HepG2 (cell line): ENCODE data around the gene DUSP9. TPM values are rescaled to one million over a fixed set of nuclear protein-coding genes. Genes with fewer than 3 reads are reported as not detected.

Experiments
- ATAC-seq: fragments of 200-7000 bp; cut with Tn5 transposase; 3 replicates; pipeline ENCODE4 v1.9.1; 2020; ENCODE audit warnings: mild to moderate bottlenecking, moderate library complexity
- BruUV-seq: library from RNA; stranded (reverse); fragments of 400-500 nt; replicated peaks from 2 replicates; lab custom pipeline; 2021; lab: Mats Ljungman, UMichigan
- CTCF ChIA-PET: fragments of 300-600 bp; formaldehyde crosslinking; extraction: SDS; loops from one replicate; lab custom pipeline; 2021; ENCODE audit warnings: low total read pairs, inconsistent platforms, low intra/inter-chr PET ratio; lab: Yijun Ruan, JAX
- POLR2A ChIA-PET: fragments of 350-600 bp; sonication (Branson Sonifier 250); formaldehyde crosslinking; loops from one replicate; lab custom pipeline; 2020; ENCODE audit warnings: antibody characterized with exemption, inconsistent platforms; lab: Yijun Ruan, JAX
- DNase-seq: peaks from one replicate; pipeline ENCODE4 v3.0.0-alpha.2; 2015; ENCODE audit warnings: low spot score
- FAIRE-seq: peaks from 3 replicates; lab custom pipeline; 2011; peaks lifted over from hg19 to GRCh38; lab: Jason Lieb, UNC
- H2AFZ ChIP-seq: one replicate; pipeline ENCODE4 v1.6.1; 2011; ENCODE audit warnings: low read length, inconsistent platforms
- H3K27ac ChIP-seq: fragments of 300-600 bp; 3 replicates; pipeline ENCODE4 v1.8.0; 2011; ENCODE audit warnings: mixed run types, mild to moderate bottlenecking, mixed read lengths, low read length, inconsistent platforms; ENCODE audit not compliant: insufficient read depth; ENCODE audit errors: extremely low read length
- H3K27me3 ChIP-seq, 2 experiments: fragments of 200-600 bp in 1 of 2; 2 replicates in 1 of 2; 3 replicates in 1 of 2; pipeline versions ENCODE4 v1.6.0 to v1.8.0; 2011; ENCODE audit warnings: low read length in 2 of 2, mild to moderate bottlenecking in 2 of 2, moderate library complexity in 2 of 2, inconsistent platforms in 1 of 2; ENCODE audit not compliant: insufficient read depth in 2 of 2, control insufficient read depth in 1 of 2
- H3K36me3 ChIP-seq, 2 experiments: fragments of 200-600 bp in 1 of 2; replicated peaks in 1 of 2; 2 replicates in 1 of 2; 3 replicates in 1 of 2; pipeline versions ENCODE4 v1.5.1 to v1.8.0; 2011; ENCODE audit warnings: low read length in 2 of 2, inconsistent platforms in 1 of 2; ENCODE audit not compliant: insufficient read depth in 2 of 2, control insufficient read depth in 1 of 2
- H3K4me1 ChIP-seq: 2 replicates; pipeline ENCODE4 v1.5.1; 2012; ENCODE audit warnings: low read length, inconsistent platforms; ENCODE audit not compliant: insufficient read depth
- H3K4me2 ChIP-seq: 2 replicates; pipeline ENCODE4 v1.6.0; 2011; ENCODE audit warnings: low read depth, low read length, inconsistent platforms
- H3K4me3 ChIP-seq, 3 experiments: fragments of 200-600 bp in 1 of 3; sonication (generic), shearing (Covaris generic) in 1 of 3; replicated peaks in 1 of 3; 2 replicates each; pipeline ENCODE4 v1.5.1; 2011 to 2016; ENCODE audit warnings: low read length in 3 of 3, inconsistent platforms in 2 of 3, low read depth in 2 of 3, mild to moderate bottlenecking in 2 of 3, control low read depth in 1 of 3, mixed read lengths in 1 of 3; ENCODE audit not compliant: insufficient read depth in 1 of 3
- H3K79me2 ChIP-seq: one replicate; pipeline ENCODE4 v1.6.1; 2011; ENCODE audit warnings: low read length, inconsistent platforms; ENCODE audit not compliant: insufficient read depth
- H3K9ac ChIP-seq: 2 replicates; pipeline ENCODE4 v1.6.0; 2011; ENCODE audit warnings: mild to moderate bottlenecking, low read depth, low read length, inconsistent platforms; ENCODE audit not compliant: insufficient read depth
- H3K9me3 ChIP-seq: 2 replicates; pipeline ENCODE4 v1.5.1; 2012; ENCODE audit warnings: mild to moderate bottlenecking, low read length
- H4K20me1 ChIP-seq: 2 replicates; pipeline ENCODE4 v1.6.0; 2011; ENCODE audit warnings: inconsistent platforms, mild to moderate bottlenecking, low read length, moderate library complexity; ENCODE audit not compliant: insufficient read depth
- CBFB ChIP-seq: sonication (generic); formaldehyde crosslinking; IDR thresholded peaks from 2 replicates; pipeline ENCODE4 v1.4.0; 2020; ENCODE audit warnings: missing genetic modification reagents
- CENPX ChIP-seq: sonication (generic); formaldehyde crosslinking; IDR thresholded peaks from 2 replicates; pipeline ENCODE4 v1.9.0; 2021; ENCODE audit warnings: mild to moderate bottlenecking, missing genetic modification reagents, moderate library complexity
- DPF2 ChIP-seq: sonication (generic); formaldehyde crosslinking; IDR thresholded peaks from 2 replicates; pipeline ENCODE4 v1.4.0; 2020; ENCODE audit warnings: mild to moderate bottlenecking, low read depth, missing genetic modification reagents, borderline replicate concordance
- GATAD1 ChIP-seq: IDR thresholded peaks from 2 replicates; pipeline ENCODE4 v1.6.1; 2016; ENCODE audit warnings: missing genetic modification reagents, missing compliant biosample characterization
- HNRNPL ChIP-seq: fragments of 200-400 bp; formaldehyde crosslinking; IDR thresholded peaks from 2 replicates; pipeline ENCODE4 v1.6.1; 2017; ENCODE audit warnings: mild to moderate bottlenecking, low read depth, low read length
- IRF2 ChIP-seq: IDR thresholded peaks from 2 replicates; pipeline ENCODE4 v1.6.1; 2018; ENCODE audit warnings: missing genetic modification reagents, missing compliant biosample characterization
- NFIB ChIP-seq: sonication (generic); formaldehyde crosslinking; IDR thresholded peaks from 2 replicates; pipeline ENCODE4 v1.9.0; 2021; ENCODE audit warnings: missing genetic modification reagents, mild to moderate bottlenecking, borderline replicate concordance
- RXRB ChIP-seq: IDR thresholded peaks from 2 replicates; pipeline ENCODE4 v1.6.1; 2016; ENCODE audit warnings: borderline replicate concordance, missing genetic modification reagents, missing compliant biosample characterization
- SMYD3 ChIP-seq: sonication (generic); formaldehyde crosslinking; IDR thresholded peaks from 2 replicates; pipeline ENCODE4 v1.8.1; 2023; ENCODE audit warnings: mild to moderate bottlenecking, missing genetic modification reagents
- TBX2 ChIP-seq: sonication (generic); formaldehyde crosslinking; IDR thresholded peaks from 2 replicates; pipeline ENCODE4 v1.5.0; 2020; ENCODE audit warnings: missing genetic modification reagents, mild to moderate bottlenecking, borderline replicate concordance
- TOPORS ChIP-seq: sonication (generic); formaldehyde crosslinking; IDR thresholded peaks from 2 replicates; pipeline ENCODE4 v1.8.0; 2023; ENCODE audit warnings: mild to moderate bottlenecking, missing genetic modification reagents
- ZBTB38 ChIP-seq: sonication (generic); formaldehyde crosslinking; IDR thresholded peaks from 2 replicates; pipeline ENCODE4 v1.5.1; 2020; ENCODE audit warnings: mild to moderate bottlenecking, missing genetic modification reagents
- ZFP36L2 ChIP-seq: sonication (generic); formaldehyde crosslinking; IDR thresholded peaks from 2 replicates; pipeline ENCODE4 v1.4.0; 2020; ENCODE audit warnings: missing genetic modification reagents
- ZMAT3 ChIP-seq: sonication (generic); formaldehyde crosslinking; conservative IDR thresholded peaks from 2 replicates; pipeline ENCODE4 v1.7.0; 2021; ENCODE audit warnings: missing genetic modification reagents
- ZNF160 ChIP-seq: sonication (generic); formaldehyde crosslinking; IDR thresholded peaks from 2 replicates; pipeline ENCODE4 v1.8.0; 2022; ENCODE audit warnings: mild to moderate bottlenecking, inconsistent platforms, missing genetic modification reagents
- ZNF687 ChIP-seq: sonication (generic); formaldehyde crosslinking; IDR thresholded peaks from 2 replicates; pipeline ENCODE4 v1.5.1; 2020; ENCODE audit warnings: mild to moderate bottlenecking, missing genetic modification reagents, moderate library complexity
- ZNF710 ChIP-seq: sonication (generic); formaldehyde crosslinking; IDR thresholded peaks from 2 replicates; pipeline ENCODE4 v1.5.0; 2020; ENCODE audit warnings: mild to moderate bottlenecking, missing genetic modification reagents, borderline replicate concordance
- WGBS: methylation state at CpG from one replicate; pipeline ENCODE4 v1.1.6; 2017; ENCODE audit warnings: low lambda C conversion rate; 5-methylcytosine and 5-hydroxymethylcytosine counted together
- in situ Hi-C: cut with HindIII; loops from 2 replicates; pipeline ENCODE4 v1.10.0; 2017; ENCODE audit warnings: low pct_unique_long_range_greater_than_20kb; ENCODE audit not compliant: extremely low pct_ligation_motif_present
- intact Hi-C: fragments of 100-400 bp; cut with micrococcal nuclease; formaldehyde crosslinking; loops from one replicate; pipeline ENCODE4 v1.10.0; 2022; ENCODE audit not compliant: unreplicated experiment
- polyA plus RNA-seq, 8 experiments: library from polyadenylated mRNA; depleted of rRNA in 3 of 8; stranded (reverse) in 7 of 8; unstranded in 1 of 8; fragments of >200 nt; fragmentation: Illumina TruSeq in 4 of 8; extraction: Trizol in 4 of 8; gene quantifications; 2 replicates each; pipeline versions ENCODE4 v1.2.1 to v1.2.3, GENCODE V29; 2011 to 2016; ENCODE audit warnings: low read depth in 4 of 8, missing spikeins in 1 of 8, mixed read lengths in 1 of 8; ENCODE audit not compliant: insufficient read depth in 1 of 8
- total RNA-seq, 5 experiments: library from RNA; depleted of rRNA; stranded (reverse); fragments of >200 nt; fragmentation: Illumina TruSeq; extraction: Trizol; gene quantifications; 2 replicates each; pipeline ENCODE4 v1.2.3, GENCODE V29; 2016; ENCODE audit warnings: low read depth in 1 of 5
- TF ChIP-seq, protein P1 (sequence below): sonication (generic); formaldehyde crosslinking; IDR thresholded peaks from 2 replicates; pipeline ENCODE4 v1.4.0; 2020; ENCODE audit warnings: missing genetic modification reagents

DUSP9 gene
- total and polyA plus RNA-seq, 2 of the 13 experiments (the other 11 are each of a cell fraction or from before 2014, with no cell fraction given), result 235 to 435 TPM

GRCh38 chrX:153621949-153622598 lies 24.9 kb upstream of the DUSP9 start:
- no peak for DNase-seq
- peak overlapping the region in 1 of 3 experiments; percentile 26; a peak in 2 of 6 replicates for H3K4me3 ChIP-seq
- ATAC-seq, result no peak
- peak overlapping the region; percentile 91 for H3K4me2 ChIP-seq
- H3K36me3 ChIP-seq, result no peaks in the 10 kb centered on the region
- no TSS peak for BruUV-seq
- CTCF ChIA-PET, result no interaction called here
- peak; percentile 71 for FAIRE-seq
- no peaks in the 10 kb centered on the region for H3K27me3 ChIP-seq
- 23% methylated on average over 11 of the region's 27 CpGs for WGBS
- peak overlapping the region; percentile 100 for H3K27ac ChIP-seq
- H3K9me3 ChIP-seq, result no peaks in the 10 kb centered on the region
- intact Hi-C loops (loop anchor here (2.0 kb wide), 2 partner anchors 15 to 23 kb away; no protein-coding TSS in a partner anchor), in situ Hi-C loops (no loop called here)
- POLR2A ChIA-PET, result interaction anchor here (1.0 to 11.8 kb wide), 7 partner anchors 9 to 63 kb away, joined by 3 to 596 read pairs (median 9); partner anchors contain the start of genes CCNQ and DUSP9
- TF ChIP-seq, protein P1, sequence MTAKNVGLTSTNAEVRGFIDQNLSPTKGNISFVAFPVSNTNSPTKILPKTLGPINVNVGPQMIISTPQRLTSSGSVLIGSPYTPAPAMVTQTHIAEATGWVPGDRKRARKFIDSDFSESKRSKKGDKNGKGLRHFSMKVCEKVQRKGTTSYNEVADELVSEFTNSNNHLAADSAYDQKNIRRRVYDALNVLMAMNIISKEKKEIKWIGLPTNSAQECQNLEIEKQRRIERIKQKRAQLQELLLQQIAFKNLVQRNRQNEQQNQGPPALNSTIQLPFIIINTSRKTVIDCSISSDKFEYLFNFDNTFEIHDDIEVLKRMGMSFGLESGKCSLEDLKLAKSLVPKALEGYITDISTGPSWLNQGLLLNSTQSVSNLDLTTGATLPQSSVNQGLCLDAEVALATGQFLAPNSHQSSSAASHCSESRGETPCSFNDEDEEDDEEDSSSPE (CRISPR knock-in tag), result no peak
- no peak for TF ChIP-seq GATAD1
- TF ChIP-seq ZNF160 (CRISPR knock-in tag), result no peak
- TF ChIP-seq DPF2 (CRISPR knock-in tag), result no peak
- no peak for TF ChIP-seq TBX2 (CRISPR knock-in tag)
- no peak for TF ChIP-seq RXRB (CRISPR knock-in tag)
- TF ChIP-seq SMYD3 (CRISPR knock-in tag), result no peak
- TF ChIP-seq NFIB, result no peak
- TF ChIP-seq HNRNPL, result no peak
- no peak for TF ChIP-seq CENPX (CRISPR knock-in tag)
- TF ChIP-seq ZNF687 (CRISPR knock-in tag), result peak; percentile 25; the same call in 1 of the 2 replicates
- TF ChIP-seq ZMAT3 (CRISPR knock-in tag), result no peak
- no peak for TF ChIP-seq IRF2 (CRISPR knock-in tag)
- TF ChIP-seq CBFB (CRISPR knock-in tag), result no peak
- TF ChIP-seq ZFP36L2 (CRISPR knock-in tag), result no peak
- TF ChIP-seq ZNF710 (CRISPR knock-in tag), result no peak
- peak; percentile 81; the same call in 1 of the 2 replicates for TF ChIP-seq ZBTB38 (CRISPR knock-in tag)
- TF ChIP-seq TOPORS (CRISPR knock-in tag), result no peak
- H3K4me1 ChIP-seq, result peaks cover 60% of the 10 kb centered on the region
- H3K9ac ChIP-seq, result peak overlapping the region; percentile 95; the same call in 1 of the 2 replicates
- H2AFZ ChIP-seq, result no peak overlapping the region
- no peaks in the 10 kb centered on the region for H4K20me1 ChIP-seq
- peaks cover 22% of the 10 kb centered on the region for H3K79me2 ChIP-seq
